Neuronal stem cell (in vitro differentiated cells): ENCODE results near the gene ACAD9.
"Not testable (repeated sequence)": the region's sequence is repeated elsewhere in the genome, so short reads cannot be mapped to it uniquely, and the experiment has no call there.

Experiments
- DNase-seq: peaks from one replicate; pipeline ENCODE4 v3.0.0-alpha.2; 2013; ENCODE audit warnings: low spot score
- H2AFZ ChIP-seq: one replicate; pipeline ENCODE4 v1.6.1; 2013; ENCODE audit warnings: mild to moderate bottlenecking, low read length, inconsistent platforms
- H2AK5ac ChIP-seq: 2 replicates; pipeline ENCODE4 v1.6.1; 2013; ENCODE audit warnings: low read depth, mild to moderate bottlenecking, inconsistent platforms, low read length, moderate library complexity, mixed read lengths
- H2BK120ac ChIP-seq: 2 replicates; pipeline ENCODE4 v1.6.1; 2013; ENCODE audit warnings: low read depth, mild to moderate bottlenecking, inconsistent platforms, low read length, moderate library complexity, mixed read lengths
- H2BK12ac ChIP-seq: one replicate; pipeline ENCODE4 v1.6.1; 2013; ENCODE audit warnings: low read length, inconsistent platforms
- H2BK15ac ChIP-seq: 2 replicates; pipeline ENCODE4 v1.6.1; 2013; ENCODE audit warnings: mild to moderate bottlenecking, low read length, inconsistent platforms, mixed read lengths
- H2BK5ac ChIP-seq: one replicate; pipeline ENCODE4 v1.6.1; 2013; ENCODE audit warnings: inconsistent platforms, mild to moderate bottlenecking, low read length, moderate library complexity
- H3K14ac ChIP-seq: one replicate; pipeline ENCODE4 v1.6.1; 2013; ENCODE audit warnings: low read length, inconsistent platforms
- H3K18ac ChIP-seq: 2 replicates; pipeline ENCODE4 v1.6.1; 2013; ENCODE audit warnings: low read length, inconsistent platforms
- H3K23ac ChIP-seq: 2 replicates; pipeline ENCODE4 v1.6.1; 2013; ENCODE audit warnings: low read depth, mild to moderate bottlenecking, mixed read lengths, low read length, inconsistent platforms; ENCODE audit not compliant: poor library complexity
- H3K27ac ChIP-seq: replicated peaks from 3 replicates; pipeline ENCODE4 v1.5.1; 2013; ENCODE audit warnings: low read length, inconsistent platforms
- H3K27me3 ChIP-seq, 3 experiments: 2 replicates each; pipeline ENCODE4 v1.6.1; 2013; ENCODE audit warnings: low read length in 3 of 3, mild to moderate bottlenecking in 2 of 3, inconsistent platforms in 1 of 3, low read depth in 1 of 3, mixed read lengths in 1 of 3, moderate library complexity in 1 of 3; ENCODE audit not compliant: control insufficient read depth in 3 of 3, insufficient read depth in 3 of 3
- H3K36me3 ChIP-seq, 2 donors: replicated peaks in 1 of 2; 2 replicates each; pipeline ENCODE4 v1.6.1; 2013; ENCODE audit warnings: low read length in 2 of 2; ENCODE audit not compliant: control insufficient read depth in 2 of 2, insufficient read depth in 2 of 2
- H3K4ac ChIP-seq: 2 replicates; pipeline ENCODE4 v1.6.1; 2013; ENCODE audit warnings: inconsistent platforms, mild to moderate bottlenecking, low read length, moderate library complexity
- H3K4me1 ChIP-seq, 2 donors: 1 replicate in 1 of 2; 2 replicates in 1 of 2; pipeline ENCODE4 v1.6.1; 2013; ENCODE audit warnings: low read length in 2 of 2, low read depth in 1 of 2; ENCODE audit not compliant: control insufficient read depth in 2 of 2, insufficient read depth in 1 of 2
- H3K4me2 ChIP-seq: one replicate; pipeline ENCODE4 v1.6.1; 2013; ENCODE audit warnings: mild to moderate bottlenecking, low read length, inconsistent platforms; ENCODE audit not compliant: insufficient read depth, poor library complexity, severe bottlenecking
- H3K4me3 ChIP-seq, 2 donors: 2 replicates each; pipeline ENCODE4 v1.5.1; 2013; ENCODE audit warnings: low read length in 2 of 2, mild to moderate bottlenecking in 2 of 2, inconsistent platforms in 1 of 2, moderate library complexity in 1 of 2
- H3K79me1 ChIP-seq: one replicate; pipeline ENCODE4 v1.6.1; 2013; ENCODE audit warnings: low read depth, mild to moderate bottlenecking, inconsistent platforms, low read length, moderate library complexity
- H3K9ac ChIP-seq: one replicate; pipeline ENCODE4 v1.6.1; 2013; ENCODE audit warnings: mild to moderate bottlenecking, low read depth, low read length, inconsistent platforms; ENCODE audit not compliant: poor library complexity
- H3K9me3 ChIP-seq, 2 donors: replicated peaks in 1 of 2; 2 replicates each; pipeline versions ENCODE3 to v1.6.1; 2013; ENCODE audit warnings: low read length in 2 of 2, mild to moderate bottlenecking in 2 of 2, inconsistent platforms in 1 of 2, low read depth in 1 of 2, mixed read lengths in 1 of 2, moderate library complexity in 1 of 2; ENCODE audit not compliant: control insufficient read depth in 2 of 2, insufficient read depth in 1 of 2
- H4K8ac ChIP-seq: one replicate; pipeline ENCODE4 v1.6.1; 2013; ENCODE audit warnings: low read depth, mild to moderate bottlenecking, inconsistent platforms, low read length, moderate library complexity
- H4K91ac ChIP-seq: one replicate; pipeline ENCODE4 v1.6.1; 2013; ENCODE audit warnings: low read length, low read depth, mild to moderate bottlenecking, inconsistent platforms; ENCODE audit not compliant: poor library complexity
- WGBS, 2 donors: extraction: QIAGEN DNeasy Blood & Tissue Kit; methylation state at CpG; one replicate each; pipeline ENCODE4 v1.1.7; 2013; ENCODE audit warnings: missing lambda C conversion rate in 2 of 2, mixed read lengths in 1 of 2; ENCODE audit not compliant: insufficient read length in 2 of 2, insufficient replicate concordance in 1 of 2; ENCODE audit errors: extremely low coverage in 2 of 2; 5-methylcytosine and 5-hydroxymethylcytosine counted together

The ACAD9 gene

GRCh38 chr3:128923576-128923975 lies 44.2 kb downstream of the ACAD9 start:
- H2BK12ac ChIP-seq = no peak overlapping the region
- no peak overlapping the region for H3K4me2 ChIP-seq
- no peaks in the 10 kb centered on the region for H3K4me1 ChIP-seq
- no peak overlapping the region for H3K14ac ChIP-seq
- H2BK15ac ChIP-seq = no peak overlapping the region
- no peak overlapping the region for H3K4me3 ChIP-seq
- H3K79me1 ChIP-seq = peaks cover 3% of the 10 kb centered on the region
- H3K9ac ChIP-seq = no peak overlapping the region
- H3K23ac ChIP-seq = no peak overlapping the region
- H3K27ac ChIP-seq = no peak overlapping the region
- WGBS, 2 donors = no CpG with 5 or more reads among the region's 2 CpGs
- no peaks in the 10 kb centered on the region for H3K27me3 ChIP-seq
- no peak overlapping the region for H3K18ac ChIP-seq
- no peak overlapping the region for H4K8ac ChIP-seq
- no peak overlapping the region for H2AK5ac ChIP-seq
- H3K36me3 ChIP-seq = peaks cover 0 to 16% of the 10 kb centered on the region in 2 donors
- H2AFZ ChIP-seq = no peak overlapping the region
- H3K9me3 ChIP-seq = peaks cover 13 to 66% of the 10 kb centered on the region in 2 donors
- no peak overlapping the region for H2BK120ac ChIP-seq
- H4K91ac ChIP-seq = no peak overlapping the region
- DNase-seq = no peak
- H2BK5ac ChIP-seq = no peak overlapping the region
- H3K4ac ChIP-seq = no peak overlapping the region

GRCh38 chr3:128923986-128924385 lies 44.6 kb downstream of the ACAD9 start:
- not testable (repeated sequence) for H4K8ac ChIP-seq, H4K91ac ChIP-seq, H3K4me1 ChIP-seq, H2BK120ac ChIP-seq, H3K18ac ChIP-seq, H3K9ac ChIP-seq, H2BK5ac ChIP-seq, H2BK15ac ChIP-seq, H2AK5ac ChIP-seq, H3K4me2 ChIP-seq, H2AFZ ChIP-seq, H3K4me3 ChIP-seq, H3K79me1 ChIP-seq, H3K14ac ChIP-seq, H3K4ac ChIP-seq, H3K23ac ChIP-seq, H3K27me3 ChIP-seq, H3K27ac ChIP-seq, H2BK12ac ChIP-seq, DNase-seq
- H3K36me3 ChIP-seq = peaks cover 0 to 12% of the 10 kb centered on the region in 2 donors
- peaks cover 13 to 66% of the 10 kb centered on the region in 2 donors for H3K9me3 ChIP-seq
- WGBS, 2 donors = no CpG with 5 or more reads among the region's 6 CpGs

DNA sequence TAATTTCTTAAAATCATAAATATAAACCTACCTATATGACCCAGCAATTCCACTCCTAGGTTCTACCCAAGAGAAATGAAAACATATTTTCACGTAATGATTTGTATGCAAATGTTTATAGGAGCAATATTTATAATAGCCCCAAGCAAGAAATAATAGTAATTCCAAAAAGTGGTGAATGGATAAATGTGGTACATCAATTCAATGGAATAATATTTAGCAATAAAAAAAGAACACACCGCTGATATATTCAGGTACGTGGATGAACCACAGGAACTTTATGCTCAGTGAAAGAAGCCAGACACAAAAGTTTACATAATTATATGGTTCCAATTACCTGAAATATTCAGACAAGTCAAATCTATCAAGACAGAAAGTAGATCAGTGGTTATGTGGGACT lies 49.9 kb downstream of the ACAD9 start:
- H3K23ac ChIP-seq = no peak overlapping the region
- no CpG with 5 or more reads among the region's 3 CpGs for WGBS, 2 donors
- H3K27me3 ChIP-seq = no peaks in the 10 kb centered on the region
- peaks cover 3% of the 10 kb centered on the region for H3K79me1 ChIP-seq
- H3K4me3 ChIP-seq = no peak overlapping the region
- no peak overlapping the region for H2BK15ac ChIP-seq
- H3K9me3 ChIP-seq = peaks cover 9 to 41% of the 10 kb centered on the region in 2 donors
- H4K91ac ChIP-seq = no peak overlapping the region
- H2BK12ac ChIP-seq = no peak overlapping the region
- H3K4ac ChIP-seq = no peak overlapping the region
- no peak overlapping the region for H2BK5ac ChIP-seq
- no peak overlapping the region for H2AFZ ChIP-seq
- no peak overlapping the region for H3K27ac ChIP-seq
- H3K4me1 ChIP-seq = no peaks in the 10 kb centered on the region
- no peak overlapping the region for H3K4me2 ChIP-seq
- no peak overlapping the region for H3K9ac ChIP-seq
- no peak for DNase-seq
- no peak overlapping the region for H3K14ac ChIP-seq
- peaks cover 0 to 17% of the 10 kb centered on the region in 2 donors for H3K36me3 ChIP-seq
- H3K18ac ChIP-seq = no peak overlapping the region
- H2AK5ac ChIP-seq = no peak overlapping the region
- H2BK120ac ChIP-seq = no peak overlapping the region
- H4K8ac ChIP-seq = no peak overlapping the region

DNA sequence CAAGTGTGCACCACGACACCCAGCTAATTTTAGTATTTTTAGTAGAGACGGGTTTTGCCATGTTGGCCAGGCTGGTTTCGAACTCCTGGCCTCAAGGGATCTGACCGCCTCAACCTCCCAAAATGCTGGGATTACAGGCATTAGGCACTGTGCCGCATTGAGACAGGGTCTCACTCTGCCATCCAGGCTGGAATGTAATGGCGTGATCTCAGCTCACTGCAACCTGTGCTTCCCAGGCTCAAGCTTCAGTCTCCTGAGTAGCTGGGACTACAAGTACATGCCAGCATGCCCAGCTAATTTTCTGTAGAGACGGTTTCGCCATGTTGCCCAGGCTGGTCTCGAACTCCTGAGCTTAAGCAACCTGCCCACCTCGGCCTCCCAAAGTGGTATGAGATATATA lies 51.6 kb downstream of the ACAD9 start:
- no peak overlapping the region for H3K4me3 ChIP-seq
- H3K4ac ChIP-seq = no peak overlapping the region
- no peak overlapping the region for H2BK12ac ChIP-seq
- no CpG with 5 or more reads among the region's 10 CpGs for WGBS, 2 donors
- no peak overlapping the region for H4K91ac ChIP-seq
- no peak overlapping the region for H3K23ac ChIP-seq
- H2BK15ac ChIP-seq = no peak overlapping the region
- H3K36me3 ChIP-seq = peaks cover 0 to 17% of the 10 kb centered on the region in 2 donors
- H3K4me1 ChIP-seq = no peaks in the 10 kb centered on the region
- no peak overlapping the region for H2AK5ac ChIP-seq
- no peak overlapping the region for H3K14ac ChIP-seq
- no peak overlapping the region for H3K27ac ChIP-seq
- H2AFZ ChIP-seq = no peak overlapping the region
- H3K9ac ChIP-seq = no peak overlapping the region
- DNase-seq = no peak
- H4K8ac ChIP-seq = no peak overlapping the region
- H3K4me2 ChIP-seq = no peak overlapping the region
- H3K27me3 ChIP-seq = no peaks in the 10 kb centered on the region
- H3K9me3 ChIP-seq = peaks cover 5 to 26% of the 10 kb centered on the region in 2 donors
- no peak overlapping the region for H2BK5ac ChIP-seq
- H3K18ac ChIP-seq = no peak overlapping the region
- no peaks in the 10 kb centered on the region for H3K79me1 ChIP-seq
- no peak overlapping the region for H2BK120ac ChIP-seq
